Adrenal gland (tissue), 12 donors: ENCODE measurements around the gene LIPA. TPM values are rescaled to one million over a fixed set of nuclear protein-coding genes. Genes with fewer than 3 reads are reported as not detected.

Source experiments
- DNase-seq, 7 donors: peaks; one replicate each; pipeline ENCODE4 v3.0.0-alpha.2; 2019 to 2020
- H3K27ac ChIP-seq, 5 donors: fragments of 200-600 bp; sonication (generic) in 4 of 5; 1 replicate in 3 of 5; 2 replicates in 2 of 5; pipeline versions ENCODE4 v1.5.1 to v1.8.0; 2016 to 2020; ENCODE audit warnings: mild to moderate bottlenecking in 1 of 5
- H3K27me3 ChIP-seq: fragments of 200-600 bp; 2 replicates; pipeline ENCODE4 v1.8.0; 2021
- H3K36me3 ChIP-seq, 2 donors: fragments of 200-600 bp; replicated peaks in 1 of 2; 1 replicate in 1 of 2; 2 replicates in 1 of 2; pipeline versions ENCODE4 v1.5.1 to v1.8.0; 2018 to 2022
- H3K4me1 ChIP-seq, 2 donors: fragments of 200-600 bp; replicated peaks in 1 of 2; 1 replicate in 1 of 2; 2 replicates in 1 of 2; pipeline versions ENCODE4 v1.5.1 to v1.8.0; 2018 to 2021
- H3K4me3 ChIP-seq, 4 donors: fragments of 200-600 bp; sonication (generic) in 3 of 4; one replicate each; pipeline ENCODE4 v1.5.1; 2016 to 2018
- H3K9me3 ChIP-seq, 3 donors: fragments of 200-600 bp; sonication (generic) in 1 of 3; replicated peaks in 1 of 3; 1 replicate in 2 of 3; 2 replicates in 1 of 3; pipeline versions ENCODE4 v1.5.1 to v1.8.0; 2016 to 2021
- POLR2A ChIP-seq, 2 donors: fragments of 450-650 bp; IDR thresholded peaks; one replicate each; pipeline ENCODE4 v1.6.1; 2017; ENCODE audit warnings: antibody characterized with exemption in 2 of 2, mild to moderate bottlenecking in 2 of 2, moderate library complexity in 1 of 2
- WGBS, 4 donors: extraction: QIAGEN DNeasy Blood & Tissue Kit in 2 of 4; methylation state at CpG; one replicate each; pipeline versions ENCODE4 v1.1.5 to v1.1.7; 2013 to 2017; 5-methylcytosine and 5-hydroxymethylcytosine counted together
- intact Hi-C, 2 donors: fragments of 100-400 bp; cut with DNase I; formaldehyde crosslinking; loops; one replicate each; pipeline versions ENCODE4 v1.14.1 to v1.15.0; 2022 to 2023
- polyA plus RNA-seq, 3 donors: library from polyadenylated mRNA; stranded (reverse); fragments of 200-250 nt in 2 of 3; fragments of 350-450 nt in 1 of 3; fragmentation: Illumina TruSeq in 1 of 3; extraction: RNeasy Lipid Tissue Mini Kit (QIAGEN cat#74804) in 1 of 3; gene quantifications; one replicate each; pipeline ENCODE4 v1.2.3, GENCODE V29; 2013 to 2014
- total RNA-seq, 9 donors: library from RNA; depleted of rRNA in 4 of 9; stranded (reverse); fragments of >200 nt in 4 of 9; fragments of 120-200 nt in 1 of 9; fragmentation: NEBNext Ultra II Directional in 1 of 9; extraction: Animal tissue kit (Norgen Biotek cat#: 25700) in 1 of 9; gene quantifications; one replicate each; pipeline versions ENCODE4 v1.1.0 to v1.2.4, GENCODE V29; 2013 to 2023
- TF ChIP-seq, protein P1 (sequence below), 6 experiments: fragments of 450-650 bp in 4 of 6; fragments of 200-600 bp in 2 of 6; sonication (generic) in 1 of 6; IDR thresholded peaks; 1 replicate in 5 of 6; 2 replicates in 1 of 6; pipeline versions ENCODE4 v1.5.1 to v1.8.0; 2016 to 2021; ENCODE audit warnings: antibody characterized with exemption in 6 of 6, mild to moderate bottlenecking in 2 of 6, moderate library complexity in 1 of 6
- donor health status: healthy with polysubstance abuse.
- donor health status: Bipolar disorder and iron deficiency.
- donor health status: DM: yes; HTN: yes; CAD: no.
- donor health status: DM: no; HTN: no; CAD: no.
- donor health status: DM: no; HTN: no; CAD: no.
- donor health status: DM: yes; HTN: yes; CAD: no.

LIPA gene
- total and polyA plus RNA-seq, 12 donors = 15.9 to 202 (median 109) TPM

DNA sequence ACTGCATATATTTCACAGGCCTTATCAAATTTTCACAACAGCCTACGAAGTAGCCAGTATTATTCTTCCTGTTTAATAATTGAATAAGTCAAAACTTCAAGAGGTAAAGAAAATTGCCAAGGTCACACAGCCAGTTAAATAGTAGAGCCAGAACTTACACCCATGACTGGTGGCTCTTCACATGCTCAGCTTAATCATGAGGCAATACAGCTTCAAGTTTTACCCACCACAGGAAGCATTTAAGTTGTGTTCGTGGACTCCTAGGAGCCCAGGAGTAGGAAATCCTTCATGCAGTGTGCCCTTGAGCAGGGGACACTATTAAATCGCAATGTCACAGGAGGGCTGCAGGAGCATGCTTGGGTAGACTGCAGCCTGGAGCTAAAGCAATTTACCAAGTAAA, 11.1 kb downstream of the LIPA start:
- no peak for DNase-seq
- Histone ChIP-seq H3K4me3 (no peak overlapping the region), H3K27ac (no peak overlapping the region), H3K4me1 (peaks cover 9 to 10% of the 10 kb centered on the region in 2 donors), H3K36me3 (peaks cover 0 to 7% of the 10 kb centered on the region in 2 donors), H3K9me3 (no peaks in the 10 kb centered on the region), H3K27me3 (no peaks in the 10 kb centered on the region)
- TF ChIP-seq, protein P1, sequence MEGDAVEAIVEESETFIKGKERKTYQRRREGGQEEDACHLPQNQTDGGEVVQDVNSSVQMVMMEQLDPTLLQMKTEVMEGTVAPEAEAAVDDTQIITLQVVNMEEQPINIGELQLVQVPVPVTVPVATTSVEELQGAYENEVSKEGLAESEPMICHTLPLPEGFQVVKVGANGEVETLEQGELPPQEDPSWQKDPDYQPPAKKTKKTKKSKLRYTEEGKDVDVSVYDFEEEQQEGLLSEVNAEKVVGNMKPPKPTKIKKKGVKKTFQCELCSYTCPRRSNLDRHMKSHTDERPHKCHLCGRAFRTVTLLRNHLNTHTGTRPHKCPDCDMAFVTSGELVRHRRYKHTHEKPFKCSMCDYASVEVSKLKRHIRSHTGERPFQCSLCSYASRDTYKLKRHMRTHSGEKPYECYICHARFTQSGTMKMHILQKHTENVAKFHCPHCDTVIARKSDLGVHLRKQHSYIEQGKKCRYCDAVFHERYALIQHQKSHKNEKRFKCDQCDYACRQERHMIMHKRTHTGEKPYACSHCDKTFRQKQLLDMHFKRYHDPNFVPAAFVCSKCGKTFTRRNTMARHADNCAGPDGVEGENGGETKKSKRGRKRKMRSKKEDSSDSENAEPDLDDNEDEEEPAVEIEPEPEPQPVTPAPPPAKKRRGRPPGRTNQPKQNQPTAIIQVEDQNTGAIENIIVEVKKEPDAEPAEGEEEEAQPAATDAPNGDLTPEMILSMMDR (IDR thresholded peaks at IDR 0.05) = no peak
- no peak for TF ChIP-seq POLR2A (IDR thresholded peaks at IDR 0.05)
- intact Hi-C loops = no loop called here
- 77 to 89% (median 80%) methylated on average over 3 of the region's 3 CpGs for WGBS, 4 donors

DNA sequence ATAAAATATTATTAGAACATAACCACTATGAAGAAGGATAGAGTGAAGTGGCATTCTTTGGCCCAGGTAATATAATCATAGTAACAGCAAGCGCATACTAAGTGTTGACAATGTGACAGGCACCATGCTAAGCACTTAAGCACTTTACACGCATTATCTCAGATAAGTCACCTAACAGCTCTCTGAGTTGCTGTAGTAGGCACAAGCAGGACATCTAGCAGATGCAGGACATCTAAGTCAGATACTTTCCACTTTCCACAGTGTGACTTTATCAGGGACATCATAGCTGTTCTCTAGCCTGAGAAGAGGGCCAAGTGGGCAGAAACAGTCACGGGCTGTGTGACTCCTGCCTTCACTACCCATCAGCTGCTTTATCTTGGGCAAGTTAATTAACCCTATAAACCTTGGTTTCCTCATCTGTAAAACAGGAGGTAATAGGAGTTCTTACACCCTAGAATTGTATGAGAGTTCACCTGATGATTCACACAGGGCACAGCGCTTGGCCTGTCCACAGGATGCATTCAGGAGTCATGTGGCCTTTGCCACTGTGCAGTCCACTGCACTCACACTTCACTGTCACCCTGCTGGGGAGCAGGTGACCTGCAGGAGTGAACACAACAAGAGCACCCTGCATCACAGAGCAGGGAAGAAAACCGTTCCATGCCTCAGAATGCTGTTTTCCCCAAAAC, 12.5 kb downstream of the LIPA start:
- peaks cover 0 to 3% of the 10 kb centered on the region in 2 donors for H3K36me3 ChIP-seq
- 69 to 87% (median 81%) methylated on average over 4 to 5 of the region's 5 CpGs for WGBS, 4 donors
- no peak for DNase-seq

DNA sequence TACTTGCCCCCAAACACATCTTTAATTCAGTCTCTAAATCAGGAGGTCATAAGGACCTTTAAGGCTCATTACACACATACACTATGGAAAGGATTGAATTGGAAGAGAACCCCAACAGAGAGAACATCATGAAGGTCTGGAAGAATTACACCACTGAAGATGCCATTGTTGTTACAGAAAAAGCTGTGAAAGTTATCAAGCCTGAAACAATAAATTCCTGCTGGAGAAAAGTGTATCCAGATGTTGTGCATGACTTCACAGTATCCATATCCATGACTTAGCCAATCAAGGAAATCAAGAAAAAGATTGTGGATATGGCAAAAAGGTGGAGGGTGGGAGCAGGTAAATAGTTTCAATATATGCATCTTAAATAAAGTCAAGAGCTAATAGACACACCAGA, 13.7 kb downstream of the LIPA start:
- no peak overlapping the region for H3K4me3 ChIP-seq
- DNase-seq = no peak
- intact Hi-C loops = no loop called here
- no peak overlapping the region for H3K27ac ChIP-seq
- peaks cover 0 to 3% of the 10 kb centered on the region in 2 donors for H3K36me3 ChIP-seq
- H3K27me3 ChIP-seq = no peaks in the 10 kb centered on the region
- H3K9me3 ChIP-seq = no peaks in the 10 kb centered on the region
- H3K4me1 ChIP-seq = peaks cover 9 to 16% of the 10 kb centered on the region in 2 donors
- TF ChIP-seq POLR2A (IDR thresholded peaks at IDR 0.05) = no peak
- TF ChIP-seq, protein P1 (IDR thresholded peaks at IDR 0.05) = no peak

More for the DNA sequence above, 12.5 kb downstream of the LIPA start:
- TF ChIP-seq POLR2A (IDR thresholded peaks at IDR 0.05) = no peak
- TF ChIP-seq, protein P1 (IDR thresholded peaks at IDR 0.05) = no peak
- H3K9me3 ChIP-seq = no peaks in the 10 kb centered on the region
- H3K4me1 ChIP-seq = peaks cover 9 to 16% of the 10 kb centered on the region in 2 donors
- H3K27me3 ChIP-seq = no peaks in the 10 kb centered on the region
- intact Hi-C loops = no loop called here
- no peak overlapping the region for H3K27ac ChIP-seq
- no peak overlapping the region for H3K4me3 ChIP-seq

DNA sequence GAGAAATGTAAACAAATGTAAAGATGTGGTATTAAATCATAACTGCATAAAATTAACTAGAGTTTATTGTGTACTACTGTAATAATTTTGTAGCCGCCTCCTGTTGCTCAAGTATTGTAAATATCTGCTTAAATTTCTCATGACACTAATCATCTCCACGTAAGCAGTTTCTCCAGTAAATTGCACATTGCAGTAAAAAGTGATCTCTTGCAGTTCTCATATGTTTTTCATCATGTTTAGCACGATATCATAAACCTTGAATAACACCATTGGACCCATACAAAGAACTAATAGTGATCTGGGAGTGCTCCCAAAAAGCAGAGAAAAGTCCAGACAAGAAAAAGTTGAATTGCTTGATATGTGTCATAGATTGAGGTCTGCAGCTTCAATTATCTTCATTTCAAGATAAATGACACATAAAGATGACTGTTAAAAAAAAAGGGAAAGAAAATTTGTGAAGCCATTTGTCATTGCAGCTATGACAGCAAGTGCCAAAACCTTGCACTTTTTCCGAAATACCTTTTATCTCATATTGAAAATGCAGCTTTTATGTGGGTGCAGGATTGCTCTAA, 15.3 kb downstream of the LIPA start:
- H3K27me3 ChIP-seq = no peaks in the 10 kb centered on the region
- WGBS, 4 donors = 85 to 93% (median 88%) methylated on average over 4 of the region's 4 CpGs
- H3K4me1 ChIP-seq = peaks cover 0 to 6% of the 10 kb centered on the region in 2 donors
- no peak overlapping the region for H3K27ac ChIP-seq
- H3K36me3 ChIP-seq = peaks cover 0 to 3% of the 10 kb centered on the region in 2 donors
- TF ChIP-seq, protein P1 (IDR thresholded peaks at IDR 0.05) = no peak
- TF ChIP-seq POLR2A (IDR thresholded peaks at IDR 0.05) = no peak
- DNase-seq = no peak
- no peaks in the 10 kb centered on the region for H3K9me3 ChIP-seq
- no peak overlapping the region for H3K4me3 ChIP-seq
- intact Hi-C loops = no loop called here
